SK-N-SH treated with all-trans-retinoic acid at 6 μM for 48 hours (cell line): ENCODE data around the gene HSPA4.

Experiments used
- ATAC-seq: fragments of 200-7000 bp; cut with Tn5 transposase; 3 replicates; pipeline ENCODE4 v1.9.1; 2020; ENCODE audit warnings: mild to moderate bottlenecking, moderate library complexity
- BACH2 ChIP-seq: fragments of 250-450 bp; sonication (Bioruptor Pico); IDR thresholded peaks from 2 replicates; pipeline ENCODE4 v1.9.0; 2021; ENCODE audit warnings: mild to moderate bottlenecking, borderline replicate concordance
- CREB5 ChIP-seq: fragments of 250-450 bp; sonication (Bioruptor Pico); IDR thresholded peaks from 2 replicates; pipeline ENCODE4 v1.5.1; 2020; ENCODE audit warnings: low read depth, mild to moderate bottlenecking, moderate library complexity
- CSRNP3 ChIP-seq: fragments of 250-450 bp; sonication (Bioruptor Pico); IDR thresholded peaks from 2 replicates; pipeline ENCODE4 v1.5.1; 2021; ENCODE audit warnings: mild to moderate bottlenecking, moderate library complexity
- ESRRG ChIP-seq: fragments of 250-450 bp; sonication (Bioruptor Pico); IDR thresholded peaks from 2 replicates; pipeline ENCODE4 v1.6.1; 2021; ENCODE audit warnings: mild to moderate bottlenecking
- GLIS3 ChIP-seq: fragments of 250-450 bp; sonication (Bioruptor Pico); IDR thresholded peaks from 2 replicates; pipeline ENCODE4 v1.5.0; 2020; ENCODE audit warnings: mild to moderate bottlenecking, moderate library complexity
- ISL1 ChIP-seq: fragments of 250-450 bp; sonication (Bioruptor Pico); IDR thresholded peaks from 2 replicates; pipeline ENCODE4 v2.1.2; 2022; ENCODE audit warnings: mild to moderate bottlenecking, moderate library complexity
- OSR1 ChIP-seq: fragments of 250-450 bp; sonication (Bioruptor Pico); IDR thresholded peaks from 2 replicates; pipeline ENCODE4 v1.8.0; 2022; ENCODE audit warnings: moderate library complexity, mild to moderate bottlenecking, inconsistent platforms
- PATZ1 ChIP-seq: fragments of 250-450 bp; sonication (Bioruptor Pico); IDR thresholded peaks from 2 replicates; pipeline ENCODE4 v1.8.0; 2020; ENCODE audit warnings: mild to moderate bottlenecking, moderate library complexity, borderline replicate concordance
- POU6F1 ChIP-seq: fragments of 250-450 bp; sonication (Bioruptor Pico); IDR thresholded peaks from 2 replicates; pipeline ENCODE4 v1.8.0; 2021; ENCODE audit warnings: low read depth, mild to moderate bottlenecking, moderate library complexity, borderline replicate concordance
- PPARA ChIP-seq: fragments of 250-450 bp; sonication (Bioruptor Pico); IDR thresholded peaks from 2 replicates; pipeline ENCODE4 v1.5.0; 2020; ENCODE audit warnings: mild to moderate bottlenecking, borderline replicate concordance
- RARB ChIP-seq: fragments of 250-450 bp; sonication (Bioruptor Pico); IDR thresholded peaks from 2 replicates; pipeline ENCODE4 v1.8.0; 2021; ENCODE audit warnings: mild to moderate bottlenecking, moderate library complexity
- SNAI2 ChIP-seq: fragments of 250-450 bp; sonication (Bioruptor Pico); IDR thresholded peaks from 2 replicates; pipeline ENCODE4 v1.5.0; 2020; ENCODE audit warnings: mild to moderate bottlenecking, moderate library complexity
- TSHZ2 ChIP-seq: fragments of 250-450 bp; sonication (Bioruptor Pico); IDR thresholded peaks from 2 replicates; pipeline ENCODE4 v1.5.0; 2020; ENCODE audit warnings: mild to moderate bottlenecking, moderate library complexity
- ZC3H10 ChIP-seq: fragments of 250-450 bp; sonication (Bioruptor Pico); IDR thresholded peaks from 2 replicates; pipeline ENCODE4 v1.5.1; 2021; ENCODE audit warnings: mild to moderate bottlenecking, moderate library complexity
- ZFP3 ChIP-seq: fragments of 250-450 bp; sonication (Bioruptor Pico); IDR thresholded peaks from 2 replicates; pipeline ENCODE4 v1.5.0; 2020; ENCODE audit warnings: mild to moderate bottlenecking, moderate library complexity
- ZFP30 ChIP-seq: fragments of 450-650 bp; formaldehyde crosslinking; IDR thresholded peaks from 2 replicates; pipeline ENCODE4 v1.5.0; 2022; ENCODE audit warnings: mild to moderate bottlenecking, moderate library complexity
- ZNF70 ChIP-seq: fragments of 450-650 bp; formaldehyde crosslinking; IDR thresholded peaks from 2 replicates; pipeline ENCODE4 v1.5.0; 2020; ENCODE audit warnings: mild to moderate bottlenecking, moderate library complexity
- ZNF8 ChIP-seq: fragments of 450-650 bp; formaldehyde crosslinking; IDR thresholded peaks from 2 replicates; pipeline ENCODE4 v1.5.0; 2020; ENCODE audit warnings: mild to moderate bottlenecking, moderate library complexity

The HSPA4 gene

GRCh38 chr5:133123297-133123696 is 71.5 kb downstream of the HSPA4 start (continued):
- TF ChIP-seq TSHZ2 (CRISPR knock-in tag) = no peak
- TF ChIP-seq GLIS3 (CRISPR knock-in tag) = no peak
- TF ChIP-seq ZFP30 = no peak
- TF ChIP-seq PPARA (CRISPR knock-in tag) = no peak

- no peak for ATAC-seq
- TF ChIP-seq TSHZ2 (CRISPR knock-in tag) (no peak), ZC3H10 (no peak), OSR1 (CRISPR knock-in tag) (no peak), ISL1 (CRISPR knock-in tag) (no peak), CREB5 (CRISPR knock-in tag) (no peak), CSRNP3 (CRISPR knock-in tag) (no peak), ZNF8 (CRISPR knock-in tag) (no peak), BACH2 (CRISPR knock-in tag) (no peak), PATZ1 (no peak), ZFP3 (CRISPR knock-in tag) (no peak), POU6F1 (CRISPR knock-in tag) (no peak), RARB (no peak), ZNF70 (CRISPR knock-in tag) (no peak), SNAI2 (CRISPR knock-in tag) (no peak), ESRRG (CRISPR knock-in tag) (no peak), GLIS3 (CRISPR knock-in tag) (no peak)
These were observed 73.1 kb downstream of the HSPA4 start for GRCh38 chr5:133124891-133125290.

GRCh38 chr5:133128066-133128465 is 76.3 kb downstream of the HSPA4 start:
- no peak for TF ChIP-seq BACH2 (CRISPR knock-in tag)
- no peak for TF ChIP-seq ZFP30
- no peak for ATAC-seq
